Measurements from ENCODE around the gene TTC12. TPM values are rescaled to one million over a fixed set of nuclear protein-coding genes. Genes with fewer than 3 reads are reported as not detected.

Gene TTC12
- total RNA-seq, 1 experiment from 2014 or later, result 7.6 TPM

GRCh38 chr11:113278925-113279324, 35.5 kb upstream of the TTC12 start (continued):
- TF ChIP-seq ZNF532 (CRISPR knock-in tag; IDR thresholded peaks at IDR 0.05; ENCODE audit: borderline replicate concordance), result no peak
- no peak for TF ChIP-seq TP53 (CRISPR knock-in tag; IDR thresholded peaks at IDR 0.05)
- no peak for TF ChIP-seq ZNF416 (CRISPR knock-in tag; IDR thresholded peaks at IDR 0.05)
- no peak for TF ChIP-seq AFF4 (CRISPR knock-in tag; IDR thresholded peaks at IDR 0.05; ENCODE audit: borderline replicate concordance)
- no peak for TF ChIP-seq USF1 (CRISPR knock-in tag; IDR thresholded peaks at IDR 0.05)
- TF ChIP-seq TCF7 (CRISPR knock-in tag; IDR thresholded peaks at IDR 0.05; ENCODE audit: low read depth), result no peak
- TF ChIP-seq JAZF1 (CRISPR knock-in tag; IDR thresholded peaks at IDR 0.05), result no peak

GRCh38 chr11:113279591-113279990, 34.8 kb upstream of the TTC12 start:
- no peaks in the 10 kb centered on the region; the same call in 1 of the 2 replicates for H3K27me3 Mint-ChIP-seq (ENCODE audit: low read depth)
- no peaks in the 10 kb centered on the region for H3K4me1 Mint-ChIP-seq
- H3K36me3 Mint-ChIP-seq, result no peaks in the 10 kb centered on the region
- ChIA-PET POLR2A (no interaction called here), CTCF (no interaction called here)
- TF ChIP-seq ZNF425 (CRISPR knock-in tag; conservative IDR thresholded peaks at IDR 0.05), result no peak
- TF ChIP-seq ZNF512 (CRISPR knock-in tag; IDR thresholded peaks at IDR 0.05; ENCODE audit: borderline replicate concordance), result no peak
- TF ChIP-seq MYBL2 (CRISPR knock-in tag; IDR thresholded peaks at IDR 0.05), result no peak
- no peak for TF ChIP-seq MLX (CRISPR knock-in tag; IDR thresholded peaks at IDR 0.05)
- no peak for TF ChIP-seq CREB1 (CRISPR knock-in tag; IDR thresholded peaks at IDR 0.05)
- no peak for TF ChIP-seq SOX15 (CRISPR knock-in tag; IDR thresholded peaks at IDR 0.05)
- no peak for TF ChIP-seq OVOL2 (CRISPR knock-in tag; IDR thresholded peaks at IDR 0.05; ENCODE audit: borderline replicate concordance)
- no peak for TF ChIP-seq FOXP1 (CRISPR knock-in tag; IDR thresholded peaks at IDR 0.05; ENCODE audit: borderline replicate concordance)
- ATAC-seq (no peak), DNase-seq (ENCODE audit: low spot score) (no peak)
- no peaks in the 10 kb centered on the region for H3K9me3 Mint-ChIP-seq
- H3K27ac Mint-ChIP-seq, result no peak overlapping the region
- H3K4me3 Mint-ChIP-seq, result no peak overlapping the region
